Heart left ventricle (tissue), 16 donors: ENCODE results near the gene CDC27. TPM values are rescaled to one million over a fixed set of nuclear protein-coding genes. Genes with fewer than 3 reads are reported as not detected.

ENCODE experiments used
- ATAC-seq, 4 donors: fragments of 200-7000 bp; cut with Tn5 transposase; one replicate each; pipeline ENCODE4 v1.9.1; 2020 to 2022; ENCODE audit warnings: moderate library complexity in 4 of 4, mild to moderate bottlenecking in 3 of 4, moderate number of reproducible peaks in 1 of 4
- DNase-seq, 5 donors: peaks; one replicate each; pipeline ENCODE4 v3.0.0-alpha.2; 2020
- H3K27ac ChIP-seq, 12 donors: fragments of 200-600 bp; sonication (generic) in 4 of 12; one replicate each; pipeline versions ENCODE4 v1.5.0 to v1.8.0; 2016 to 2022; ENCODE audit warnings: mild to moderate bottlenecking in 2 of 12
- H3K27me3 ChIP-seq, 9 donors: fragments of 200-600 bp; sonication (generic) in 2 of 9; one replicate each; pipeline versions ENCODE4 v1.5.1 to v1.8.0; 2016 to 2022; ENCODE audit warnings: mild to moderate bottlenecking in 3 of 9
- H3K36me3 ChIP-seq, 9 donors: fragments of 200-600 bp; sonication (generic) in 2 of 9; one replicate each; pipeline versions ENCODE4 v1.5.0 to v1.8.0; 2018 to 2022; ENCODE audit warnings: mild to moderate bottlenecking in 2 of 9
- H3K4me1 ChIP-seq, 12 donors: fragments of 200-600 bp; sonication (generic) in 4 of 12; one replicate each; pipeline versions ENCODE4 v1.5.0 to v1.8.0; 2016 to 2022; ENCODE audit warnings: mild to moderate bottlenecking in 3 of 12
- H3K4me3 ChIP-seq, 12 donors: fragments of 200-600 bp; sonication (generic) in 4 of 12; one replicate each; pipeline versions ENCODE4 v1.5.0 to v1.8.0; 2017 to 2022; ENCODE audit warnings: mild to moderate bottlenecking in 9 of 12, moderate library complexity in 4 of 12
- H3K9me3 ChIP-seq, 12 donors: fragments of 200-600 bp; sonication (generic) in 4 of 12; one replicate each; pipeline versions ENCODE4 v1.5.0 to v1.8.0; 2016 to 2022; ENCODE audit warnings: mild to moderate bottlenecking in 1 of 12
- CTCF ChIP-seq, 12 donors: fragments of 200-600 bp; sonication (generic) in 4 of 12; IDR thresholded peaks; one replicate each; pipeline versions ENCODE4 v1.5.0 to v1.8.0; 2018 to 2022; ENCODE audit warnings: antibody characterized with exemption in 12 of 12, mild to moderate bottlenecking in 5 of 12
- POLR2A ChIP-seq, 2 donors: fragments of 450-650 bp; IDR thresholded peaks; one replicate each; pipeline ENCODE4 v1.6.1; 2017; ENCODE audit warnings: antibody characterized with exemption in 2 of 2, mild to moderate bottlenecking in 2 of 2, moderate library complexity in 2 of 2
- WGBS, 4 donors: extraction: QIAGEN DNeasy Blood & Tissue Kit in 2 of 4; methylation state at CpG; one replicate each; pipeline versions ENCODE4 v1.1.5 to v1.1.7; 2013 to 2018; 5-methylcytosine and 5-hydroxymethylcytosine counted together
- intact Hi-C, 10 donors: fragments of 100-400 bp; cut with DNase I; formaldehyde crosslinking; loops; one replicate each; pipeline versions ENCODE4 v1.11.1 to v1.14.2; 2022
- polyA plus RNA-seq, 2 donors: library from polyadenylated mRNA; stranded (reverse); fragments of 200-250 nt; gene quantifications; one replicate each; pipeline ENCODE4 v1.2.3, GENCODE V29; 2013
- total RNA-seq, 9 donors: library from RNA; depleted of rRNA in 2 of 9; stranded (reverse); fragments of >200 nt in 2 of 9; fragmentation: NEBNext Ultra II Directional in 3 of 9; extraction: Animal tissue kit (Norgen Biotek cat#: 25700) in 3 of 9; gene quantifications; one replicate each; pipeline versions ENCODE4 v1.1.0 to v1.2.4, GENCODE V29; 2016 to 2023
- donor health status: ischemic (EF 13 %, LVEDD 7.1; RV severe dilation, severe dysfunction).
- donor health status: healthy with polysubstance abuse.
- donor health status: DM: no; HTN: yes; CAD: no.
- donor health status: DM: no; HTN: no; CAD: no.
- donor health status: ischemic (EF 25% LVEDD 6.9; RV normal size, moderate dysfunction).
- donor health status: ischemic (EF 25% LVEDD 5.7; RV mildly dilated, moderate dysfunction).
- donor health status: healthy.
- donor health status: DM: yes; HTN: yes; CAD: no.
- donor health status: ischemic (EF 35%, LVEDD 5.7; RV mildly dilated, moderate dysfunction).
- donor health status: nonischemic (EF 11% LVEDD 7.7; RV severe dilation, severe dysfunction).
- donor health status: DM: yes; HTN: yes; CAD: no.
- donor health status: PGD.
- donor health status: ischemic (EF 29% LVEDD 5.4; RV normal size, mild dysfunction).
- donor health status: nonischemic (EF 23%, LVEDD 6.1; RV moderate dilation, normal function).

CDC27 gene
- total and polyA plus RNA-seq, 11 donors = 10.4 to 110 (median 78.0) TPM

GRCh38 chr17:47164263-47164662 lies 24.8 kb downstream of the CDC27 start:
- peaks cover 0 to 94% (median 78%) of the 10 kb centered on the region in 9 donors for H3K36me3 ChIP-seq
- H3K27me3 ChIP-seq = no peaks in the 10 kb centered on the region
- intact Hi-C loops = loop anchor here in 2 of 10 donors (10.0 kb wide), 2 partner anchors 59 to 151 kb away; no protein-coding TSS in a partner anchor

GRCh38 chr17:47162013-47162622 lies 27.0 kb downstream of the CDC27 start:
- Histone ChIP-seq H3K9me3 (no peaks in the 10 kb centered on the region), H3K4me1 (peaks cover 0 to 34% (median 17%) of the 10 kb centered on the region in 12 donors)

More at GRCh38 chr17:47164263-47164662, 24.8 kb downstream of the CDC27 start:
- 96 to 98% (median 98%) methylated on average over 5 of the region's 5 CpGs for WGBS, 4 donors
- Histone ChIP-seq H3K27ac (no peak overlapping the region), H3K4me1 (peaks cover 0 to 34% (median 17%) of the 10 kb centered on the region in 12 donors), H3K9me3 (no peaks in the 10 kb centered on the region), H3K4me3 (no peak overlapping the region)
- no peak for ATAC-seq
- no peak for DNase-seq
- TF ChIP-seq POLR2A (IDR thresholded peaks at IDR 0.05) = no peak
- TF ChIP-seq CTCF (IDR thresholded peaks at IDR 0.05) = no peak

GRCh38 chr17:47159315-47159714 lies 29.8 kb downstream of the CDC27 start:
- no peak for TF ChIP-seq CTCF (IDR thresholded peaks at IDR 0.05)
- no peak for TF ChIP-seq POLR2A (IDR thresholded peaks at IDR 0.05)
- WGBS, 4 donors = 93 to 98% (median 96%) methylated on average over 3 to 18 of the region's 18 CpGs
- ATAC-seq (no peak), DNase-seq (no peak)
- Histone ChIP-seq H3K9me3 (no peaks in the 10 kb centered on the region), H3K4me3 (no peak overlapping the region), H3K27ac (no peak overlapping the region), H3K36me3 (peaks cover 0 to 94% (median 81%) of the 10 kb centered on the region in 9 donors), H3K4me1 (peaks cover 0 to 24% (median 16%) of the 10 kb centered on the region in 12 donors), H3K27me3 (no peaks in the 10 kb centered on the region)
- intact Hi-C loops = no loop called here

More at GRCh38 chr17:47162013-47162622, 27.0 kb downstream of the CDC27 start:
- DNase-seq (no peak), ATAC-seq (no peak)
- intact Hi-C loops = loop anchor here in 2 of 10 donors (10.0 kb wide), 2 partner anchors 57 to 153 kb away; no protein-coding TSS in a partner anchor
- H3K4me3 ChIP-seq = peak overlapping the region in 1 of 12 donors; percentile 6
- H3K27me3 ChIP-seq = no peaks in the 10 kb centered on the region
- peaks cover 0 to 94% (median 78%) of the 10 kb centered on the region in 9 donors for H3K36me3 ChIP-seq
- H3K27ac ChIP-seq = peak overlapping the region in 1 of 12 donors; percentile 38
- 37 to 53% (median 45%) methylated on average over 2 of the region's 2 CpGs for WGBS, 4 donors
- no peak for TF ChIP-seq CTCF (IDR thresholded peaks at IDR 0.05)
- TF ChIP-seq POLR2A (IDR thresholded peaks at IDR 0.05) = no peak

- no peak for DNase-seq
- WGBS, 4 donors = 82 to 91% (median 90%) methylated on average over 6 of the region's 6 CpGs
- TF ChIP-seq POLR2A (IDR thresholded peaks at IDR 0.05) = no peak
- Histone ChIP-seq H3K4me1 (no peaks in the 10 kb centered on the region), H3K27me3 (no peaks in the 10 kb centered on the region), H3K36me3 (peaks cover 0 to 99% (median 96%) of the 10 kb centered on the region in 9 donors), H3K9me3 (no peaks in the 10 kb centered on the region), H3K4me3 (no peak overlapping the region), H3K27ac (no peak overlapping the region)
- intact Hi-C loops = no loop called here
- no peak for ATAC-seq
Observed at GRCh38 chr17:47145351-47145750, 43.7 kb downstream of the CDC27 start.
